ENCODE measurements around the gene P2RX7.
"Not testable (repeated sequence)": the region's sequence is repeated elsewhere in the genome, so short reads cannot be mapped to it uniquely, and the experiment has no call there.

The P2RX7 gene

GRCh38 chr12:121142171-121142950, 9.7 kb downstream of the P2RX7 start:
- Histone ChIP-seq H3K4me1 (ENCODE audit: control insufficient read depth, insufficient read depth, low read length) (peaks cover 13% of the 10 kb centered on the region), H3K9ac (ENCODE audit: low read length) (no peak overlapping the region), H3K9me3 (ENCODE audit: control insufficient read depth, low read length) (peaks cover 11% of the 10 kb centered on the region), H3K27me3 (replicated peaks; ENCODE audit: control insufficient read depth, insufficient read depth, low read length) (no peaks in the 10 kb centered on the region), H3K4me3 (ENCODE audit: low read length) (no peak overlapping the region), H3K36me3 (ENCODE audit: control insufficient read depth, insufficient read depth, low read length, severe bottlenecking) (no peaks in the 10 kb centered on the region)
- DNase-seq (ENCODE audit: low read depth) = no peak

GRCh38 chr12:121144416-121144914, 11.8 kb downstream of the P2RX7 start:
- Histone ChIP-seq H3K36me3 (ENCODE audit: control insufficient read depth, insufficient read depth, low read length, severe bottlenecking) (no peaks in the 10 kb centered on the region), H3K9ac (ENCODE audit: low read length) (no peak overlapping the region), H3K4me3 (ENCODE audit: low read length) (no peak overlapping the region), H3K4me1 (ENCODE audit: control insufficient read depth, insufficient read depth, low read length) (peaks cover 13% of the 10 kb centered on the region), H3K9me3 (ENCODE audit: control insufficient read depth, low read length) (peaks cover 11% of the 10 kb centered on the region), H3K27me3 (replicated peaks; ENCODE audit: control insufficient read depth, insufficient read depth, low read length) (no peaks in the 10 kb centered on the region)
- peak; percentile 40 for DNase-seq (ENCODE audit: low read depth)

- peaks cover 13% of the 10 kb centered on the region for H3K4me1 ChIP-seq (ENCODE audit: control insufficient read depth, insufficient read depth, low read length)
- H3K9ac ChIP-seq (ENCODE audit: low read length) = no peak overlapping the region
- no peaks in the 10 kb centered on the region for H3K36me3 ChIP-seq (ENCODE audit: control insufficient read depth, insufficient read depth, low read length, severe bottlenecking)
- peaks cover 11% of the 10 kb centered on the region for H3K9me3 ChIP-seq (ENCODE audit: control insufficient read depth, low read length)
- no peak for DNase-seq (ENCODE audit: low read depth)
- H3K27me3 ChIP-seq (replicated peaks; ENCODE audit: control insufficient read depth, insufficient read depth, low read length) = no peaks in the 10 kb centered on the region
- no peak overlapping the region for H3K4me3 ChIP-seq (ENCODE audit: low read length)
These were observed 12.5 kb downstream of the P2RX7 start for GRCh38 chr12:121145221-121145620.

- not testable (repeated sequence) for H3K36me3 ChIP-seq (ENCODE audit: control insufficient read depth, insufficient read depth, low read length, severe bottlenecking); H3K9ac ChIP-seq (ENCODE audit: low read length); H3K4me1 ChIP-seq (ENCODE audit: control insufficient read depth, insufficient read depth, low read length); H3K27me3 ChIP-seq (replicated peaks; ENCODE audit: control insufficient read depth, insufficient read depth, low read length); H3K4me3 ChIP-seq (ENCODE audit: low read length); H3K9me3 ChIP-seq (ENCODE audit: control insufficient read depth, low read length); DNase-seq (ENCODE audit: low read depth)
These were observed 16.6 kb downstream of the P2RX7 start for GRCh38 chr12:121149289-121149688.

- no peak overlapping the region for H3K9ac ChIP-seq (ENCODE audit: low read length)
- DNase-seq (ENCODE audit: low read depth) = no peak
- H3K36me3 ChIP-seq (ENCODE audit: control insufficient read depth, insufficient read depth, low read length, severe bottlenecking) = no peaks in the 10 kb centered on the region
- no peak overlapping the region for H3K4me3 ChIP-seq (ENCODE audit: low read length)
- H3K9me3 ChIP-seq (ENCODE audit: control insufficient read depth, low read length) = peaks cover 11% of the 10 kb centered on the region
- peaks cover 17% of the 10 kb centered on the region for H3K27me3 ChIP-seq (replicated peaks; ENCODE audit: control insufficient read depth, insufficient read depth, low read length)
- no peaks in the 10 kb centered on the region for H3K4me1 ChIP-seq (ENCODE audit: control insufficient read depth, insufficient read depth, low read length)
These were observed 22.2 kb downstream of the P2RX7 start for GRCh38 chr12:121154793-121155375.

- peaks cover 17% of the 10 kb centered on the region for H3K27me3 ChIP-seq (replicated peaks; ENCODE audit: control insufficient read depth, insufficient read depth, low read length)
- H3K4me1 ChIP-seq (ENCODE audit: control insufficient read depth, insufficient read depth, low read length) = no peaks in the 10 kb centered on the region
- no peaks in the 10 kb centered on the region for H3K36me3 ChIP-seq (ENCODE audit: control insufficient read depth, insufficient read depth, low read length, severe bottlenecking)
- DNase-seq (ENCODE audit: low read depth) = no peak
- H3K4me3 ChIP-seq (ENCODE audit: low read length) = no peak overlapping the region
- H3K9me3 ChIP-seq (ENCODE audit: control insufficient read depth, low read length) = peaks cover 11% of the 10 kb centered on the region
- no peak overlapping the region for H3K9ac ChIP-seq (ENCODE audit: low read length)
These were observed 23.7 kb downstream of the P2RX7 start for GRCh38 chr12:121156365-121156764.

- H3K4me3 ChIP-seq (ENCODE audit: low read length) = no peak overlapping the region
- peaks cover 11% of the 10 kb centered on the region for H3K9me3 ChIP-seq (ENCODE audit: control insufficient read depth, low read length)
- H3K9ac ChIP-seq (ENCODE audit: low read length) = no peak overlapping the region
- peaks cover 17% of the 10 kb centered on the region for H3K27me3 ChIP-seq (replicated peaks; ENCODE audit: control insufficient read depth, insufficient read depth, low read length)
- no peak for DNase-seq (ENCODE audit: low read depth)
- H3K4me1 ChIP-seq (ENCODE audit: control insufficient read depth, insufficient read depth, low read length) = no peaks in the 10 kb centered on the region
- no peaks in the 10 kb centered on the region for H3K36me3 ChIP-seq (ENCODE audit: control insufficient read depth, insufficient read depth, low read length, severe bottlenecking)
These were observed 25.4 kb downstream of the P2RX7 start for GRCh38 chr12:121158085-121158484.

GRCh38 chr12:121158728-121159351, 26.2 kb downstream of the P2RX7 start:
- H3K27me3 ChIP-seq (replicated peaks; ENCODE audit: control insufficient read depth, insufficient read depth, low read length) = peaks cover 17% of the 10 kb centered on the region
- not testable (repeated sequence) for H3K9ac ChIP-seq (ENCODE audit: low read length); H3K4me1 ChIP-seq (ENCODE audit: control insufficient read depth, insufficient read depth, low read length); H3K4me3 ChIP-seq (ENCODE audit: low read length); DNase-seq (ENCODE audit: low read depth); H3K36me3 ChIP-seq (ENCODE audit: control insufficient read depth, insufficient read depth, low read length, severe bottlenecking)
- H3K9me3 ChIP-seq (ENCODE audit: control insufficient read depth, low read length) = peaks cover 11% of the 10 kb centered on the region

GRCh38 chr12:121159467-121160307, 27.0 kb downstream of the P2RX7 start:
- Histone ChIP-seq H3K4me1 (ENCODE audit: control insufficient read depth, insufficient read depth, low read length) (no peaks in the 10 kb centered on the region), H3K9me3 (ENCODE audit: control insufficient read depth, low read length) (peaks cover 11% of the 10 kb centered on the region), H3K9ac (ENCODE audit: low read length) (no peak overlapping the region), H3K4me3 (ENCODE audit: low read length) (no peak overlapping the region), H3K36me3 (ENCODE audit: control insufficient read depth, insufficient read depth, low read length, severe bottlenecking) (no peaks in the 10 kb centered on the region), H3K27me3 (replicated peaks; ENCODE audit: control insufficient read depth, insufficient read depth, low read length) (peaks cover 14% of the 10 kb centered on the region)
- no peak for DNase-seq (ENCODE audit: low read depth)

GRCh38 chr12:121162384-121162783, 29.7 kb downstream of the P2RX7 start:
- no peak for DNase-seq (ENCODE audit: low read depth)
- Histone ChIP-seq H3K9me3 (ENCODE audit: control insufficient read depth, low read length) (peaks cover 11% of the 10 kb centered on the region), H3K4me1 (ENCODE audit: control insufficient read depth, insufficient read depth, low read length) (peaks cover 4% of the 10 kb centered on the region), H3K4me3 (ENCODE audit: low read length) (no peak overlapping the region), H3K9ac (ENCODE audit: low read length) (no peak overlapping the region), H3K27me3 (replicated peaks; ENCODE audit: control insufficient read depth, insufficient read depth, low read length) (no peaks in the 10 kb centered on the region), H3K36me3 (ENCODE audit: control insufficient read depth, insufficient read depth, low read length, severe bottlenecking) (no peaks in the 10 kb centered on the region)

GRCh38 chr12:121162985-121163384, 30.3 kb downstream of the P2RX7 start:
- no peak overlapping the region for H3K4me3 ChIP-seq (ENCODE audit: low read length)
- H3K4me1 ChIP-seq (ENCODE audit: control insufficient read depth, insufficient read depth, low read length) = peaks cover 4% of the 10 kb centered on the region
- H3K9me3 ChIP-seq (ENCODE audit: control insufficient read depth, low read length) = peaks cover 7% of the 10 kb centered on the region
- no peak overlapping the region for H3K9ac ChIP-seq (ENCODE audit: low read length)
- H3K27me3 ChIP-seq (replicated peaks; ENCODE audit: control insufficient read depth, insufficient read depth, low read length) = no peaks in the 10 kb centered on the region
- no peak for DNase-seq (ENCODE audit: low read depth)
- H3K36me3 ChIP-seq (ENCODE audit: control insufficient read depth, insufficient read depth, low read length, severe bottlenecking) = no peaks in the 10 kb centered on the region
